Gastroesophageal sphincter (tissue), 3 donors: ENCODE data around the gene ISM2.
"Not testable (repeated sequence)": the region's sequence is repeated elsewhere in the genome, so short reads cannot be mapped to it uniquely, and the experiment has no call there.

Source experiments
- POLR2A ChIP-seq, 2 donors: fragments of 450-650 bp; IDR thresholded peaks; one replicate each; pipeline ENCODE4 v1.6.1; 2017; ENCODE audit warnings: antibody characterized with exemption in 2 of 2, mild to moderate bottlenecking in 2 of 2, moderate library complexity in 1 of 2
- TF ChIP-seq, protein P1 (sequence below), 4 experiments: fragments of 200-600 bp in 2 of 4; fragments of 450-650 bp in 2 of 4; sonication (generic) in 1 of 4; IDR thresholded peaks; one replicate each; pipeline ENCODE4 v1.5.1; 2017 to 2019; ENCODE audit warnings: antibody characterized with exemption in 4 of 4, mild to moderate bottlenecking in 2 of 4, moderate library complexity in 2 of 4

DNA sequence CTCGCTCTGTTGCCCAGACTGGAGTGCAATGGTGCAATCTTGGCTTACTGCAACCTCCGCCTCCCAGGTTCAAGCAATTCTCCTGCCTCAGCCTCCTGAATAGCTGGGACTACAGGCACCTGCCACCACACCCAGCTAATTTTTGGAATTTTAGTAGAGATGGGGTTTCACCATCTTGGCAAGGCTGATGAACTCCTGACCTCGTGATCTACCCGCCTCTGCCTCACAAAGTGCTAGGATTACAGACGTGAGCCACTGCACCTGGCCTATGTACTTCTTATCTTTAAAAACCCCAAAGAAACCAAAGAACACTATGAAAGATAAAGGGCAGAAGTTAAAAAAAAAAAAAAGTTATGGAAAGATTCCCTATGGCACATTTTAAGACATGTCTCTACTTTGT is 38.3 kb upstream of the ISM2 start:
- TF ChIP-seq, protein P1, sequence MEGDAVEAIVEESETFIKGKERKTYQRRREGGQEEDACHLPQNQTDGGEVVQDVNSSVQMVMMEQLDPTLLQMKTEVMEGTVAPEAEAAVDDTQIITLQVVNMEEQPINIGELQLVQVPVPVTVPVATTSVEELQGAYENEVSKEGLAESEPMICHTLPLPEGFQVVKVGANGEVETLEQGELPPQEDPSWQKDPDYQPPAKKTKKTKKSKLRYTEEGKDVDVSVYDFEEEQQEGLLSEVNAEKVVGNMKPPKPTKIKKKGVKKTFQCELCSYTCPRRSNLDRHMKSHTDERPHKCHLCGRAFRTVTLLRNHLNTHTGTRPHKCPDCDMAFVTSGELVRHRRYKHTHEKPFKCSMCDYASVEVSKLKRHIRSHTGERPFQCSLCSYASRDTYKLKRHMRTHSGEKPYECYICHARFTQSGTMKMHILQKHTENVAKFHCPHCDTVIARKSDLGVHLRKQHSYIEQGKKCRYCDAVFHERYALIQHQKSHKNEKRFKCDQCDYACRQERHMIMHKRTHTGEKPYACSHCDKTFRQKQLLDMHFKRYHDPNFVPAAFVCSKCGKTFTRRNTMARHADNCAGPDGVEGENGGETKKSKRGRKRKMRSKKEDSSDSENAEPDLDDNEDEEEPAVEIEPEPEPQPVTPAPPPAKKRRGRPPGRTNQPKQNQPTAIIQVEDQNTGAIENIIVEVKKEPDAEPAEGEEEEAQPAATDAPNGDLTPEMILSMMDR (IDR thresholded peaks at IDR 0.05), result not testable (repeated sequence)
- TF ChIP-seq POLR2A (IDR thresholded peaks at IDR 0.05), result not testable (repeated sequence)
